CD14-positive monocyte (primary cell): ENCODE measurements around the gene NTRK3. TPM values are rescaled to one million over a fixed set of nuclear protein-coding genes. Genes with fewer than 3 reads are reported as not detected.

Source experiments
- DNase-seq, 3 donors: peaks; one replicate each; pipeline ENCODE4 v3.0.0-alpha.2; 2011 to 2022
- H2AFZ ChIP-seq: 2 replicates; pipeline ENCODE4 v1.6.0; 2012; ENCODE audit warnings: mild to moderate bottlenecking, low read depth, low read length, inconsistent platforms; ENCODE audit not compliant: insufficient read depth, poor library complexity, severe bottlenecking
- H3K27ac ChIP-seq, 2 donors: 1 replicate in 1 of 2; 2 replicates in 1 of 2; pipeline ENCODE4 v1.5.1; 2012 to 2013; ENCODE audit warnings: low read length in 2 of 2, control low read depth in 1 of 2, inconsistent platforms in 1 of 2, low read depth in 1 of 2, mild to moderate bottlenecking in 1 of 2
- H3K27me3 ChIP-seq, 2 donors: one replicate each; pipeline versions ENCODE4 v1.6.0 to v1.6.1; 2011 to 2013; ENCODE audit warnings: low read length in 2 of 2; ENCODE audit not compliant: control insufficient read depth in 2 of 2, insufficient read depth in 2 of 2
- H3K36me3 ChIP-seq, 2 donors: replicated peaks in 1 of 2; 1 replicate in 1 of 2; 2 replicates in 1 of 2; pipeline versions ENCODE4 v1.5.1 to v1.6.1; 2012 to 2013; ENCODE audit warnings: low read length in 2 of 2, control low read depth in 1 of 2, inconsistent platforms in 1 of 2, mild to moderate bottlenecking in 1 of 2; ENCODE audit not compliant: insufficient read depth in 2 of 2, control insufficient read depth in 1 of 2
- H3K4me1 ChIP-seq, 2 donors: 1 replicate in 1 of 2; 2 replicates in 1 of 2; pipeline versions ENCODE4 v1.5.1 to v1.6.1; 2012 to 2013; ENCODE audit warnings: low read length in 2 of 2, control low read depth in 1 of 2, inconsistent platforms in 1 of 2, mild to moderate bottlenecking in 1 of 2, moderate library complexity in 1 of 2; ENCODE audit not compliant: insufficient read depth in 2 of 2, control insufficient read depth in 1 of 2
- H3K4me2 ChIP-seq: replicated peaks from 2 replicates; pipeline ENCODE3; 2012; ENCODE audit warnings: low read length, moderate library complexity, mild to moderate bottlenecking; ENCODE audit not compliant: poor library complexity, severe bottlenecking; ENCODE audit errors: extremely low read depth
- H3K4me3 ChIP-seq, 3 experiments: fragments of 200-600 bp in 1 of 3; sonication (generic) in 1 of 3; replicated peaks in 1 of 3; 1 replicate in 2 of 3; 2 replicates in 1 of 3; pipeline ENCODE4 v1.5.1; 2011 to 2013; ENCODE audit warnings: low read length in 3 of 3, mild to moderate bottlenecking in 3 of 3, control low read depth in 2 of 3, low read depth in 2 of 3, inconsistent platforms in 1 of 3, moderate library complexity in 1 of 3
- H3K79me2 ChIP-seq: 2 replicates; pipeline ENCODE4 v1.6.0; 2012; ENCODE audit warnings: mild to moderate bottlenecking, control low read depth, inconsistent platforms, low read length, moderate library complexity; ENCODE audit not compliant: insufficient read depth
- H3K9ac ChIP-seq: 2 replicates; pipeline ENCODE4 v1.6.0; 2017; ENCODE audit warnings: low read length, mild to moderate bottlenecking; ENCODE audit not compliant: insufficient read depth, poor library complexity, severe bottlenecking
- H3K9me3 ChIP-seq, 2 donors: replicated peaks in 1 of 2; 1 replicate in 1 of 2; 2 replicates in 1 of 2; pipeline versions ENCODE4 v1.5.1 to v1.6.1; 2012 to 2013; ENCODE audit warnings: low read length in 2 of 2, control low read depth in 1 of 2; ENCODE audit not compliant: control insufficient read depth in 1 of 2, insufficient read depth in 1 of 2
- H4K20me1 ChIP-seq: 2 replicates; pipeline ENCODE4 v1.6.0; 2012; ENCODE audit warnings: mild to moderate bottlenecking, low read length, control low read depth, moderate library complexity; ENCODE audit not compliant: insufficient read depth
- H3K27ac Mint-ChIP-seq, 7 donors: one replicate each; pipeline ENCODE4 v1.8.0; 2020; ENCODE audit warnings: mild to moderate bottlenecking in 7 of 7, mixed read lengths in 7 of 7, moderate library complexity in 6 of 7, inconsistent platforms in 2 of 7
- H3K27me3 Mint-ChIP-seq, 3 donors: one replicate each; pipeline ENCODE4 v1.8.0; 2021 to 2022; ENCODE audit warnings: low read depth in 3 of 3, mild to moderate bottlenecking in 3 of 3, mixed read lengths in 3 of 3, moderate library complexity in 3 of 3, inconsistent platforms in 1 of 3
- H3K36me3 Mint-ChIP-seq, 2 donors: one replicate each; pipeline ENCODE4 v1.8.0; 2020; ENCODE audit warnings: mixed read lengths in 2 of 2, inconsistent platforms in 1 of 2, mild to moderate bottlenecking in 1 of 2
- H3K4me1 Mint-ChIP-seq: one replicate; pipeline ENCODE4 v1.8.0; 2020; ENCODE audit warnings: mild to moderate bottlenecking, mixed read lengths
- H3K4me3 Mint-ChIP-seq, 2 donors: one replicate each; pipeline ENCODE4 v1.8.0; 2020; ENCODE audit warnings: mild to moderate bottlenecking in 2 of 2, mixed read lengths in 2 of 2, moderate library complexity in 1 of 2
- H3K9me3 Mint-ChIP-seq, 7 donors: one replicate each; pipeline ENCODE4 v1.8.0; 2020 to 2022; ENCODE audit warnings: mixed read lengths in 7 of 7, mild to moderate bottlenecking in 6 of 7, moderate library complexity in 6 of 7, inconsistent platforms in 2 of 7
- WGBS: methylation state at CpG from one replicate; pipeline ENCODE4 v1.1.5; 2013; ENCODE audit warnings: missing lambda C conversion rate; ENCODE audit not compliant: insufficient coverage; 5-methylcytosine and 5-hydroxymethylcytosine counted together
- intact Hi-C, 2 donors: fragments of 100-400 bp; cut with micrococcal nuclease; formaldehyde crosslinking; loops; one replicate each; pipeline versions ENCODE4 v1.15.0 to v1.15.1; 2023
- polyA plus RNA-seq, 3 donors: library from polyadenylated mRNA; depleted of rRNA in 1 of 3; unstranded in 2 of 3; stranded (reverse) in 1 of 3; fragments of 300-500 nt in 2 of 3; fragments of >200 nt in 1 of 3; fragmentation: Illumina TruSeq in 2 of 3; gene quantifications; 1 replicate in 2 of 3; 2 replicates in 1 of 3; pipeline ENCODE4 v1.2.3, GENCODE V29; 2012 to 2021
- TF ChIP-seq, protein P1 (sequence below): fragments of 200-600 bp; IDR thresholded peaks from one replicate; pipeline ENCODE4 v1.8.0; 2022; ENCODE audit warnings: antibody characterized with exemption, mild to moderate bottlenecking

Gene NTRK3
- polyA plus RNA-seq, 3 donors: not detected

GRCh38 chr15:88100181-88100580, 156.4 kb downstream of the NTRK3 start:
- H3K9me3 ChIP-seq: no peaks in the 10 kb centered on the region
- H3K27ac Mint-ChIP-seq: no peak overlapping the region
- no peak for DNase-seq
- H3K27me3 ChIP-seq: no peaks in the 10 kb centered on the region
- H3K79me2 ChIP-seq: no peaks in the 10 kb centered on the region
- peaks cover 0 to 2% (median 0%) of the 10 kb centered on the region in 3 donors for H3K27me3 Mint-ChIP-seq
- no peak overlapping the region for H2AFZ ChIP-seq
- H4K20me1 ChIP-seq: no peaks in the 10 kb centered on the region
- no peaks in the 10 kb centered on the region for H3K36me3 Mint-ChIP-seq
- H3K27ac ChIP-seq: no peak overlapping the region
- no peaks in the 10 kb centered on the region for H3K4me1 Mint-ChIP-seq
- no peak overlapping the region for H3K9ac ChIP-seq
- intact Hi-C loops: no loop called here
- TF ChIP-seq, protein P1, sequence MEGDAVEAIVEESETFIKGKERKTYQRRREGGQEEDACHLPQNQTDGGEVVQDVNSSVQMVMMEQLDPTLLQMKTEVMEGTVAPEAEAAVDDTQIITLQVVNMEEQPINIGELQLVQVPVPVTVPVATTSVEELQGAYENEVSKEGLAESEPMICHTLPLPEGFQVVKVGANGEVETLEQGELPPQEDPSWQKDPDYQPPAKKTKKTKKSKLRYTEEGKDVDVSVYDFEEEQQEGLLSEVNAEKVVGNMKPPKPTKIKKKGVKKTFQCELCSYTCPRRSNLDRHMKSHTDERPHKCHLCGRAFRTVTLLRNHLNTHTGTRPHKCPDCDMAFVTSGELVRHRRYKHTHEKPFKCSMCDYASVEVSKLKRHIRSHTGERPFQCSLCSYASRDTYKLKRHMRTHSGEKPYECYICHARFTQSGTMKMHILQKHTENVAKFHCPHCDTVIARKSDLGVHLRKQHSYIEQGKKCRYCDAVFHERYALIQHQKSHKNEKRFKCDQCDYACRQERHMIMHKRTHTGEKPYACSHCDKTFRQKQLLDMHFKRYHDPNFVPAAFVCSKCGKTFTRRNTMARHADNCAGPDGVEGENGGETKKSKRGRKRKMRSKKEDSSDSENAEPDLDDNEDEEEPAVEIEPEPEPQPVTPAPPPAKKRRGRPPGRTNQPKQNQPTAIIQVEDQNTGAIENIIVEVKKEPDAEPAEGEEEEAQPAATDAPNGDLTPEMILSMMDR: no peak
- H3K4me3 Mint-ChIP-seq: no peak overlapping the region
- peaks cover 0 to 6% (median 0%) of the 10 kb centered on the region in 7 donors for H3K9me3 Mint-ChIP-seq
- no peak overlapping the region for H3K4me2 ChIP-seq
- H3K36me3 ChIP-seq: no peaks in the 10 kb centered on the region
- H3K4me1 ChIP-seq: no peaks in the 10 kb centered on the region
- 100% methylated on average over 1 of the region's 2 CpGs for WGBS
- no peak overlapping the region for H3K4me3 ChIP-seq

DNA sequence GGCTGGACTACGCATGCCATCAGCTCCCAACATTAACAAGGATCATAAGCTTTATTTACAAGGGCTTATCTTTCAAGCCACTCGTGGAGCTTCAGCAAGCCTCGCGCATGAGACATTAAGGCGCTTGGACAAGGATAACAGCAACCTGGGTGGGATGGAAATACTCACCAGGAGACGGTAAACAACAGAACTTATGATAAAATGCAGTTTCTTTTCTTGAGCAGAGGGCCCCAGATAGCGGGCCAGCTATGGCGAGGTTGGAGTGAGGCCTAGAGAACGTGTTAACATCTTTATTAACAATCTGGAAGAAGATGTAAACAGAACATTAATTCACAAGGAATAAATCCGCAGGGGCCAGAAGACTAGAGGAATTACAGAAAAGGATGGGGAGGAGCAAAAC, 158.2 kb downstream of the NTRK3 start:
- Mint-ChIP-seq H3K27ac (no peak overlapping the region), H3K36me3 (no peaks in the 10 kb centered on the region), H3K4me3 (no peak overlapping the region), H3K27me3 (peaks cover 0 to 2% (median 0%) of the 10 kb centered on the region in 3 donors), H3K9me3 (peaks cover 0 to 6% (median 2%) of the 10 kb centered on the region in 7 donors), H3K4me1 (no peaks in the 10 kb centered on the region)
- Histone ChIP-seq H4K20me1 (no peaks in the 10 kb centered on the region), H3K9ac (no peak overlapping the region), H3K27ac (no peak overlapping the region), H3K4me1 (no peaks in the 10 kb centered on the region), H3K36me3 (no peaks in the 10 kb centered on the region), H2AFZ (no peak overlapping the region), H3K27me3 (no peaks in the 10 kb centered on the region), H3K4me2 (no peak overlapping the region), H3K79me2 (no peaks in the 10 kb centered on the region), H3K4me3 (no peak overlapping the region), H3K9me3 (no peaks in the 10 kb centered on the region)
- intact Hi-C loops: no loop called here
- WGBS: 85% methylated on average over 5 of the region's 10 CpGs
- TF ChIP-seq, protein P1: no peak
- no peak for DNase-seq
